ENCODE measurements around the gene GTF3C2. TPM values are rescaled to one million over a fixed set of nuclear protein-coding genes. Genes with fewer than 3 reads are reported as not detected.

GTF3C2 gene
- total RNA-seq, 1 experiment from 2014 or later = 109 TPM

- H2AK5ac ChIP-seq (ENCODE audit: insufficient read length, low read length) = no peak overlapping the region
- H3T11ph ChIP-seq (ENCODE audit: low read length) = no peak overlapping the region
- H3K18ac ChIP-seq (ENCODE audit: insufficient read length, low read depth, low read length) = no peak overlapping the region
- H2BK20ac ChIP-seq (ENCODE audit: low read depth, low read length, poor library complexity, severe bottlenecking) = no peak overlapping the region
- no peaks in the 10 kb centered on the region for H3K9me3 ChIP-seq (ENCODE audit: control insufficient read depth, low read depth, low read length)
- H3K79me2 ChIP-seq (ENCODE audit: insufficient read depth, low read length) = no peaks in the 10 kb centered on the region
- no CpG with 5 or more reads among the region's 10 CpGs for WGBS (ENCODE audit: extremely low coverage, insufficient read length, low lambda C conversion rate)
- H4K8ac ChIP-seq (replicated peaks; ENCODE audit: insufficient read length, low read depth, low read length) = no peak overlapping the region
- no peak overlapping the region for H3K23ac ChIP-seq (ENCODE audit: insufficient read length, low read depth, low read length)
- H3K4me1 Mint-ChIP-seq = peaks cover 24 to 26% of the 10 kb centered on the region in 2 experiments
- H2BK5ac ChIP-seq (ENCODE audit: insufficient read length, low read length) = no peak overlapping the region
- no peaks in the 10 kb centered on the region for H3K79me1 ChIP-seq (ENCODE audit: insufficient read depth, low read depth, low read length, poor library complexity, severe bottlenecking)
- H3K14ac ChIP-seq (ENCODE audit: insufficient read depth, low read length) = no peak overlapping the region
- H4K91ac ChIP-seq (ENCODE audit: insufficient read length, low read depth, low read length) = no peak overlapping the region
- no peak overlapping the region for H2BK15ac ChIP-seq (ENCODE audit: low read depth, low read length)
- TF ChIP-seq CTCF (conservative IDR thresholded peaks at IDR 0.05) = no peak
- H3K27me3 Mint-ChIP-seq (ENCODE audit: low read depth) = peaks cover 1% of the 10 kb centered on the region; the same call in 1 of the 2 replicates
- peaks cover 45 to 88% (median 80%) of the 10 kb centered on the region in 3 experiments; a peak in 6 of 7 replicates for H3K36me3 Mint-ChIP-seq (ENCODE audit: insufficient read depth in 1 of 3, low read depth in 3 of 3)
- H3K9ac ChIP-seq (ENCODE audit: extremely low read depth, insufficient read length, low read length) = no peak overlapping the region
- H4K5ac ChIP-seq (ENCODE audit: insufficient read length, low read depth, low read length) = no peak overlapping the region
- H3K9me3 Mint-ChIP-seq = no peaks in the 10 kb centered on the region
- DNase-seq = no peak
- H2BK12ac ChIP-seq (ENCODE audit: insufficient read length, low read depth, low read length) = no peak overlapping the region
- no peak overlapping the region for H3K27ac ChIP-seq (ENCODE audit: insufficient read length, low read depth, low read length)
- H3K23me2 ChIP-seq (ENCODE audit: insufficient read length, low read depth, low read length, poor library complexity, severe bottlenecking) = peaks cover 12% of the 10 kb centered on the region
- no peak overlapping the region for H3K4me2 ChIP-seq (ENCODE audit: insufficient read depth, insufficient read length, low read length)
- H3K56ac ChIP-seq (ENCODE audit: insufficient read length, low read depth, low read length) = no peak overlapping the region
- no peak overlapping the region for H3K4ac ChIP-seq (ENCODE audit: low read depth, low read length)
- no peaks in the 10 kb centered on the region for H3K27me3 ChIP-seq (ENCODE audit: insufficient read depth, low read length)
- peak overlapping the region in 2 of 3 experiments; percentile 41 to 57; a peak in 2 of 7 replicates for H3K27ac Mint-ChIP-seq
- no peak overlapping the region; a peak in 1 of 5 replicates for H3K4me3 Mint-ChIP-seq
- H2BK120ac ChIP-seq (ENCODE audit: low read depth, low read length, poor library complexity, severe bottlenecking) = no peak overlapping the region
- H2AFZ ChIP-seq (ENCODE audit: low read length) = no peak overlapping the region
- H3K4me1 ChIP-seq (ENCODE audit: insufficient read depth, low read length) = no peaks in the 10 kb centered on the region
- H4K20me1 ChIP-seq (ENCODE audit: control insufficient read depth, insufficient read depth, insufficient read length) = no peaks in the 10 kb centered on the region
Measured at GRCh38 chr2:27376866-27377617, 20.5 kb upstream of the GTF3C2 start.
